Measurements from ENCODE around the gene SLC15A4.
"Not testable (repeated sequence)": the region's sequence is repeated elsewhere in the genome, so short reads cannot be mapped to it uniquely, and the experiment has no call there.

Gene SLC15A4

GRCh38 chr12:128844031-128844635, 20.4 kb upstream of the SLC15A4 start:
- DNase-seq (ENCODE audit: low read depth in 3 of 3) = no peak

- no peak for DNase-seq (ENCODE audit: low read depth in 3 of 3)
These were observed 19.8 kb upstream of the SLC15A4 start for GRCh38 chr12:128843538-128843937.

GRCh38 chr12:128842579-128842978, 18.8 kb upstream of the SLC15A4 start:
- DNase-seq (ENCODE audit: low read depth in 3 of 3) = no peak

GRCh38 chr12:128840862-128841468, 17.2 kb upstream of the SLC15A4 start:
- no peak for DNase-seq (ENCODE audit: low read depth in 3 of 3)

GRCh38 chr12:128839885-128840284, 16.1 kb upstream of the SLC15A4 start:
- DNase-seq (ENCODE audit: low read depth in 3 of 3) = not testable (repeated sequence)

- DNase-seq (ENCODE audit: low read depth in 3 of 3) = no peak
These were observed 9.7 kb upstream of the SLC15A4 start for GRCh38 chr12:128833418-128833817.

GRCh38 chr12:128830505-128830893, 6.7 kb upstream of the SLC15A4 start:
- no peak for DNase-seq (ENCODE audit: low read depth in 3 of 3)

GRCh38 chr12:128829861-128830504, 6.2 kb upstream of the SLC15A4 start:
- no peak for DNase-seq (ENCODE audit: low read depth in 3 of 3)

- no peak for DNase-seq (ENCODE audit: low read depth in 3 of 3)
These were observed 4.0 kb upstream of the SLC15A4 start for GRCh38 chr12:128827724-128828123.

GRCh38 chr12:128825835-128826234, 2.1 kb upstream of the SLC15A4 start:
- DNase-seq (ENCODE audit: low read depth in 3 of 3) = no peak

GRCh38 chr12:128823216-128823915, 392 bp downstream of the SLC15A4 start:
- DNase-seq (ENCODE audit: low read depth in 3 of 3) = peak in 1 of 3 experiments; percentile 31

- no peak for DNase-seq (ENCODE audit: low read depth in 3 of 3)
These were observed 2.9 kb downstream of the SLC15A4 start for GRCh38 chr12:128820723-128821432.

GRCh38 chr12:128820253-128820652, 3.5 kb downstream of the SLC15A4 start:
- DNase-seq (ENCODE audit: low read depth in 3 of 3) = no peak

- DNase-seq (ENCODE audit: low read depth in 3 of 3) = no peak
These were observed 4.2 kb downstream of the SLC15A4 start for GRCh38 chr12:128819293-128820144.

- no peak for DNase-seq (ENCODE audit: low read depth in 3 of 3)
These were observed 5.4 kb downstream of the SLC15A4 start for GRCh38 chr12:128818065-128819022.

- DNase-seq (ENCODE audit: low read depth in 3 of 3) = no peak
These were observed 6.4 kb downstream of the SLC15A4 start for GRCh38 chr12:128817111-128818015.

GRCh38 chr12:128816643-128816920, 7.2 kb downstream of the SLC15A4 start:
- DNase-seq (ENCODE audit: low read depth in 3 of 3) = no peak

- no peak for DNase-seq (ENCODE audit: low read depth in 3 of 3)
These were observed 7.7 kb downstream of the SLC15A4 start for GRCh38 chr12:128815779-128816642.
